HG03135 (cell line): ENCODE data around the gene RFPL4A.

ENCODE experiments used
- ATAC-seq: cut with Tn5 transposase; IDR thresholded peaks from one replicate; pipeline ENCODE4 v1.9.1; 2021; ENCODE audit warnings: mild to moderate bottlenecking, moderate library complexity; ENCODE audit not compliant: unreplicated experiment

Gene RFPL4A

GRCh38 chr19:55801416-55801815, 42.5 kb downstream of the RFPL4A start:
- no peak for ATAC-seq

- ATAC-seq: no peak
Observed at GRCh38 chr19:55802281-55802680, 43.4 kb downstream of the RFPL4A start.

- ATAC-seq: no peak
Observed at GRCh38 chr19:55809381-55810058, 50.6 kb downstream of the RFPL4A start.

- no peak for ATAC-seq
Observed at GRCh38 chr19:55811340-55811739, 52.4 kb downstream of the RFPL4A start.

- no peak for ATAC-seq
Observed at GRCh38 chr19:55812449-55812848, 53.6 kb downstream of the RFPL4A start.
